Fibroblast of lung (primary cell): ENCODE data around the gene PGM2.

Source experiments
- CTCF ChIP-seq, 2 donors: IDR thresholded peaks in 1 of 2; conservative IDR thresholded peaks in 1 of 2; 1 replicate in 1 of 2; 2 replicates in 1 of 2; pipeline ENCODE4 v1.5.1; 2011 to 2012; ENCODE audit warnings: low read length in 2 of 2, control low read depth in 1 of 2, inconsistent platforms in 1 of 2, low read depth in 1 of 2, mild to moderate bottlenecking in 1 of 2
- EZH2 ChIP-seq: IDR thresholded peaks from 2 replicates; pipeline ENCODE4 v1.5.1; 2012; ENCODE audit warnings: low read length, control low read depth, mild to moderate bottlenecking; ENCODE audit errors: missing control alignments

- TF ChIP-seq CTCF (conservative IDR thresholded peaks at IDR 0.05 in 1 of 2, IDR thresholded peaks at IDR 0.05 in 1 of 2; ENCODE audit: low read depth in 1 of 2, low read length in 2 of 2) (no peak), EZH2 (no peak)
Measured at GRCh38 chr4:37837446-37837845, 11.0 kb downstream of the PGM2 start.
